Keratinocyte (primary cell): ENCODE data around the gene KIR2DL4.
"Not testable (repeated sequence)": the region's sequence is repeated elsewhere in the genome, so short reads cannot be mapped to it uniquely, and the experiment has no call there.

Experiments used
- CTCF ChIP-seq, 3 experiments: IDR thresholded peaks in 1 of 3; conservative IDR thresholded peaks in 1 of 3; optimal IDR thresholded peaks in 1 of 3; 2 replicates in 2 of 3; 3 replicates in 1 of 3; pipeline versions ENCODE3 to v1.5.1; 2011; ENCODE audit warnings: low read length in 3 of 3, mild to moderate bottlenecking in 3 of 3, moderate library complexity in 2 of 3, control low read depth in 1 of 3, inconsistent platforms in 1 of 3; ENCODE audit not compliant: insufficient read depth in 2 of 3; ENCODE audit errors: extremely low read depth in 1 of 3
- EZH2 ChIP-seq: IDR thresholded peaks from one replicate; pipeline ENCODE4 v1.6.1; 2012; ENCODE audit warnings: inconsistent platforms, mild to moderate bottlenecking, low read length, moderate library complexity

DNA sequence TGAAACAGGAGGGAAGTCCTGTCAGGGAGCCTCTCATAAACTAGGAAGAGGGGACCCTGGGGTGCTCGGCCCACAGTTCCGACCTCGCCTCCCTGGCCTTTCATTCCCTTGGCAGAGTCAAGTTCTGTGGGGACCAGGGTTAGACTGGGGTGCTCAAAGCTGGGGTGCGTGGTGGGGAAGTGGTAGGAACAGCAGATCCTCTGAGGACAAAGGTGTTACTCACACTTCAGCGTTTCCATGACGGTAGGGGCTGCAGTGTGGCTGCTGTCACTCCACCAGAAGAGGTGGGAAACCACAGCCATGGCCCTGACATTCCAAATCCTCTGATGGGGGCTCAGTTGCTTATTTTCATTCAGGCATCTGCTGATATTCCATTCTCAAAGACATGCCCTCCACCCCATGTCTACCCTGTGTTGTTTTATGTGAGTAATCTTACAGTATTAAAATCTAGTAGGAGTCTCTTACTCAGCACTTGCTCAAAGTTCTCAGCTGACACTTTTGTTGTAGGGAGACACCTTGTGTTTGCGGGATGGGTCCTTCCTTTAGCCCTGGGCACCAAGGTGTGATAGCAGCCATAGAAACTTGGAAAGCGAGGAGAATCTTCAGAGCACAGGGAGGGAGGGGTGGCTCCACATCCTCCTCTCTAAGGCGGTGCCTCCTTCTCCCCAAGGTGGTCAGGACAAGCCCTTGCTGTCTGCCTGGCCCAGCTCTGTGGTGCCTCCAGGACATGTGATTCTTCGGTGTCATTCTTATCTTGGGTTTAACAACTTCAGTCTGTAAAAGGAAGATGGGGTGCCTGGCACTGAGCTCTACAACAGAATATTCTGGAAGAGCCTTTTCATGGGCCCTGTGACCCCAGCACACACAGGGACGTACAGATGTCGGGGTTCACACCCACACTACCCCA is 47.0 kb upstream of the KIR2DL4 start:
- TF ChIP-seq CTCF (optimal IDR thresholded peaks at IDR 0.05 in 1 of 3, IDR thresholded peaks at IDR 0.05 in 1 of 3, conservative IDR thresholded peaks at IDR 0.05 in 1 of 3; ENCODE audit: extremely low read depth in 1 of 3, insufficient read depth in 2 of 3, low read length in 3 of 3); EZH2: not testable (repeated sequence)
